ENCODE measurements around the gene CCT6B.

Gene CCT6B

GRCh38 chr17:34883106-34884000 is 77.9 kb downstream of the CCT6B start:
- DNase-seq: no peak

GRCh38 chr17:34879146-34879545 is 82.1 kb downstream of the CCT6B start:
- DNase-seq: no peak

All from stimulated activated CD4-positive, alpha-beta T cell treated with anti-CD3 and anti-CD28 coated beads, Interleukin-15, amount 100 ng/mL, for 24 hours (primary cell).